Spleen (tissue), 7 donors: Measurements from ENCODE around the gene LTBP2.

Experiments used
- CTCF ChIP-seq, 11 experiments: fragments of 200-600 bp in 7 of 11; fragments of 450-650 bp in 4 of 11; sonication (generic) in 4 of 11; IDR thresholded peaks in 8 of 11; conservative IDR thresholded peaks in 3 of 11; 1 replicate in 7 of 11; 2 replicates in 4 of 11; pipeline versions ENCODE4 v1.4.0 to v1.8.0; 2016 to 2021; ENCODE audit warnings: antibody characterized with exemption in 11 of 11, inconsistent platforms in 4 of 11, mild to moderate bottlenecking in 1 of 11
- POLR2AphosphoS5 ChIP-seq, 3 donors: sonication (generic); formaldehyde crosslinking; IDR thresholded peaks; one replicate each; pipeline ENCODE4 v1.5.1; 2017; ENCODE audit warnings: antibody characterized with exemption in 3 of 3
- donor health status: DM: no; HTN: no; CAD: no; lungs with moderate emphysema.
- donor health status: DM: no; HTN: no; CAD: no.
- donor health status: DM: no; HTN: no; CAD: no.

- TF ChIP-seq POLR2AphosphoS5 (IDR thresholded peaks at IDR 0.05) (no peak), CTCF (IDR thresholded peaks at IDR 0.05 in 8 of 11, conservative IDR thresholded peaks at IDR 0.05 in 3 of 11) (no peak)
Observed at GRCh38 chr14:74622257-74622656, 10.2 kb upstream of the LTBP2 start.
